ENCODE results near the gene EIF4A2.

The EIF4A2 gene

DNA sequence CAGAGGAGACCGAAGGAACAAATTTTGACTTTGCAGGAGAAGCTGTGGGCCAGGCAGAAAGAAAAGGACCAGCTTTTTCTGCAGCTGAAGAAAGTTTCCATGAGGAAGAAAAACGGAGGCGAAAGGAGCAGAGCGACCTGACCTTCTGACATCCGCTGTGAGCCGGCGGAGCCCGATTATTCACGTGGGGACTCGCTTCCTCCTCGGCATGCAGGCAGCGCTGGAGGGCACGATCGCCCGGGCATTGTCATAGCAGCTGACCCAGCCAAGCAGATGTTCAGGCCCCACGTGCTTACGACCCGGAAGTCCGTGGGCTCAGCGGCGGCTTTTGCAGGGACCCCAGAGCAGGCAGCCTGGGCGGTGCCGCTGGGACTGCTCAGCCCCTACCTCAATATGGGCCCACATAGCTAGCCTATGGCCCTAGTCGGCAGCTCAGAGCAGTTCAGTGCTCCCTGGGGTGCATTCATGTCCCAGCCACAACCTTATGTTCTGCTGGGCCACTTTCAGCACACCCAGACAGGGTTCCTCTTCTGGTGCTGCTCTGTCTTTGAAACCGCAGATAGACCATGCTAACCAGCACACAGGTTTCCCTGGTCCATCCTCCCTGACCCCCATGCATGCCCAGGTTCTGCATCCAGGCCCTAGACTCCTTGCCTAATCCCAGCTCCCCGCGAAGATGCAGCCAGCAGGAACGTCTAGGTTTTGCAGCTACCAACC lies 10.5 kb upstream of the EIF4A2 start:
- H3K9me3 ChIP-seq (ENCODE audit: insufficient read depth, low read length) = no peaks in the 10 kb centered on the region
- TF ChIP-seq SUZ12 (IDR thresholded peaks at IDR 0.05; ENCODE audit: extremely low read depth, insufficient read depth, insufficient read length) (no peak), ZNF274 (IDR thresholded peaks at IDR 0.05; ENCODE audit: low read depth, low read length) (no peak), YY1 (IDR thresholded peaks at IDR 0.05; ENCODE audit: insufficient read depth, insufficient read length) (no peak)
- H3K9ac ChIP-seq (ENCODE audit: insufficient read length, low read depth) = peak overlapping the region; percentile 47
- H3K36me3 ChIP-seq (ENCODE audit: insufficient read depth, insufficient read length, low read length) = no peaks in the 10 kb centered on the region
- H3K4me3 ChIP-seq (ENCODE audit: insufficient read length, low read depth) = no peak overlapping the region
- H3K4me1 ChIP-seq (ENCODE audit: insufficient read depth, insufficient read length) = peaks cover 9% of the 10 kb centered on the region
- no peak for DNase-seq (ENCODE audit: low read depth, low spot score)
- H3K27me3 ChIP-seq (ENCODE audit: insufficient read depth, insufficient read length) = peaks cover 5% of the 10 kb centered on the region

DNA sequence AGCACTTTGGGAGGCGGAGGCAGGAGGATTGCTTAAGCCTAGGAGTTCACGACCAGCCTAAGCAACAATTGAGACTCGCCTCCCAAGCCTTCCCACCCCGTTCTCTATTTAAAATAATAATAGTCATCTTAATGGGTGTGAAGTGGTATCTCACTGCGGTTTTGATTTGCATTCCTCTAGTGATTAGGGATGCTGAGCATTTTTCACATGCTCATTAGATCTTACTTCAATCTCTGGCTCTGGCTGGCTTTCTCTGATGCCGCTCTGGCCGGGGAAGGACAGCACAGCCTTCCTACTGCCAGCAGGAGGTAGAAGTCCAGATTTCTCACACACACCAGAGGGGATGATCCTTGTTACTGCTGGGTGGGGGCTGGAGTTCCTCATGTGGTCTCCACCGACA lies 7.4 kb upstream of the EIF4A2 start:
- Histone ChIP-seq H3K36me3 (ENCODE audit: insufficient read depth, insufficient read length, low read length) (no peaks in the 10 kb centered on the region), H3K9ac (ENCODE audit: insufficient read length, low read depth) (peak overlapping the region; percentile 59), H3K4me3 (ENCODE audit: insufficient read length, low read depth) (no peak overlapping the region), H3K27me3 (ENCODE audit: insufficient read depth, insufficient read length) (peaks cover 5% of the 10 kb centered on the region), H3K9me3 (ENCODE audit: insufficient read depth, low read length) (no peaks in the 10 kb centered on the region), H3K4me1 (ENCODE audit: insufficient read depth, insufficient read length) (peaks cover 9% of the 10 kb centered on the region)
- peak; percentile 90 for DNase-seq (ENCODE audit: low read depth, low spot score)
- no peak for TF ChIP-seq ZNF274 (IDR thresholded peaks at IDR 0.05; ENCODE audit: low read depth, low read length)
- no peak for TF ChIP-seq SUZ12 (IDR thresholded peaks at IDR 0.05; ENCODE audit: extremely low read depth, insufficient read depth, insufficient read length)

GRCh38 chr3:186779204-186779603 lies 4.2 kb upstream of the EIF4A2 start:
- H3K9ac ChIP-seq (ENCODE audit: insufficient read length, low read depth) = no peak overlapping the region
- no peak overlapping the region for H3K4me3 ChIP-seq (ENCODE audit: insufficient read length, low read depth)
- H3K4me1 ChIP-seq (ENCODE audit: insufficient read depth, insufficient read length) = no peaks in the 10 kb centered on the region
- no peak for DNase-seq (ENCODE audit: low read depth, low spot score)
- peaks cover 8% of the 10 kb centered on the region for H3K36me3 ChIP-seq (ENCODE audit: insufficient read depth, insufficient read length, low read length)
- TF ChIP-seq YY1 (IDR thresholded peaks at IDR 0.05; ENCODE audit: insufficient read depth, insufficient read length) (no peak), ZNF274 (IDR thresholded peaks at IDR 0.05; ENCODE audit: low read depth, low read length) (no peak), SUZ12 (IDR thresholded peaks at IDR 0.05; ENCODE audit: extremely low read depth, insufficient read depth, insufficient read length) (no peak)
- no peaks in the 10 kb centered on the region for H3K27me3 ChIP-seq (ENCODE audit: insufficient read depth, insufficient read length)
- no peaks in the 10 kb centered on the region for H3K9me3 ChIP-seq (ENCODE audit: insufficient read depth, low read length)

DNA sequence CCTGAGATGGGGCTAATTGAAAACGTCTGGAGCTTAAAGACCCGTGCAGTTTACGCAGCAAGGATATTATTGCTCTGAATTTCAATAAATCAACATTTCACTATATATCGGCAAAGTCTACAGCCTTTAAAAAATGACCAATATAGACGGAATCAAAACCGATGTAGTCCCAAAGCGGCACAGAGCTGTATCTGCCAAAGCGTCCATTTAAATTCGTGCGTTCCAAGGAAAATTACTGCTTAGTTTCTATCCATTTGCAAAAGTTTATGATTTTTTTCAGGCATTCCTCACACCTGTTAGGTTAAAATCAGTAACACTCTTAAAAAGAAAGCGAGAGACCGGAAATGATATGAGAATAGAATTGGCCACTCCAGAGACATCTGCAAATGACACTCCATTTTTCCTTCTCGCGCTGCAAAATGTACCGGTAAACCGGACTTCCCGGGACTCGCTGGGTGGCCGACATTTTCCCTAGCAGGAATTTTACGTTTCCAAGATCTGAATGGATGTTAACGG lies 777 bp upstream of the EIF4A2 start:
- H3K4me3 ChIP-seq (ENCODE audit: insufficient read length, low read depth) = peak overlapping the region; percentile 99
- peak overlapping the region; percentile 100 for H3K9ac ChIP-seq (ENCODE audit: insufficient read length, low read depth)
- no peaks in the 10 kb centered on the region for H3K27me3 ChIP-seq (ENCODE audit: insufficient read depth, insufficient read length)
- H3K4me1 ChIP-seq (ENCODE audit: insufficient read depth, insufficient read length) = no peaks in the 10 kb centered on the region
- TF ChIP-seq SUZ12 (IDR thresholded peaks at IDR 0.05; ENCODE audit: extremely low read depth, insufficient read depth, insufficient read length) (no peak), ZNF274 (IDR thresholded peaks at IDR 0.05; ENCODE audit: low read depth, low read length) (no peak), YY1 (IDR thresholded peaks at IDR 0.05; ENCODE audit: insufficient read depth, insufficient read length) (no peak)
- DNase-seq (ENCODE audit: low read depth, low spot score) = no peak
- H3K9me3 ChIP-seq (ENCODE audit: insufficient read depth, low read length) = no peaks in the 10 kb centered on the region
- peaks cover 42% of the 10 kb centered on the region for H3K36me3 ChIP-seq (ENCODE audit: insufficient read depth, insufficient read length, low read length)

- peak overlapping the region; percentile 100 for H3K9ac ChIP-seq (ENCODE audit: insufficient read length, low read depth)
- H3K4me1 ChIP-seq (ENCODE audit: insufficient read depth, insufficient read length) = no peaks in the 10 kb centered on the region
- peaks cover 55% of the 10 kb centered on the region for H3K36me3 ChIP-seq (ENCODE audit: insufficient read depth, insufficient read length, low read length)
- H3K27me3 ChIP-seq (ENCODE audit: insufficient read depth, insufficient read length) = no peaks in the 10 kb centered on the region
- DNase-seq (ENCODE audit: low read depth, low spot score) = no peak
- no peak for TF ChIP-seq ZNF274 (IDR thresholded peaks at IDR 0.05; ENCODE audit: low read depth, low read length)
- TF ChIP-seq SUZ12 (IDR thresholded peaks at IDR 0.05; ENCODE audit: extremely low read depth, insufficient read depth, insufficient read length) = no peak
- TF ChIP-seq YY1 (IDR thresholded peaks at IDR 0.05; ENCODE audit: insufficient read depth, insufficient read length) = no peak
- H3K9me3 ChIP-seq (ENCODE audit: insufficient read depth, low read length) = no peaks in the 10 kb centered on the region
- peak overlapping the region; percentile 99 for H3K4me3 ChIP-seq (ENCODE audit: insufficient read length, low read depth)
Observed at GRCh38 chr3:186783731-186784515, 546 bp downstream of the EIF4A2 start.

DNA sequence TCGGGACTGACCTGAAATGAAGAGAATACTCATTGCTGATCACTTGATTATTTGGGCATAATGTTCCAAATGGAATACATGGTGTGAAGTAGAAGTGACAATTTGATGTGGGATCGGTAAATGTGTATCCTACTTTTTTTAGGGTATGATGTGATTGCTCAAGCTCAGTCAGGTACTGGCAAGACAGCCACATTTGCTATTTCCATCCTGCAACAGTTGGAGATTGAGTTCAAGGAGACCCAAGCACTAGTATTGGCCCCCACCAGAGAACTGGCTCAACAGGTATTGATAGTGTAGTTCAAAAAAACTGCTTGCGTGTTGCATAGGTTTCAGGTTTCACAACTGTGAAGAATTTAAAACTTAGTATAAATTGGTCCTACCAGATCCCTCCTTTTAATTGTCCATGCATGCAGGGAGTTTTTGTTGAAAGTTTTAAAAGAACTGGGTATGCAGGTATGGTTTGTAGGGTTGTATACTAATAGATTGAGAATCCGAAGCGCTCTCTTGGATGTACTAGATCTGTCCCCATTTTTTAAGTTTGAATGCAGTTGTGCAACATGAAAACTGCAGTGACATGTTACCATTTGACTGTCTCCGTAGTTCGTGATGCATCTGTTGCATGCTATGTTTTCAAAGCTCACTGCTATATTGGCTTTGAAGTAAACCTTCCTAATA lies 1.6 kb downstream of the EIF4A2 start:
- Histone ChIP-seq H3K9me3 (ENCODE audit: insufficient read depth, low read length) (no peaks in the 10 kb centered on the region), H3K27me3 (ENCODE audit: insufficient read depth, insufficient read length) (no peaks in the 10 kb centered on the region), H3K36me3 (ENCODE audit: insufficient read depth, insufficient read length, low read length) (peaks cover 63% of the 10 kb centered on the region), H3K4me1 (ENCODE audit: insufficient read depth, insufficient read length) (no peaks in the 10 kb centered on the region), H3K4me3 (ENCODE audit: insufficient read length, low read depth) (peak overlapping the region; percentile 99), H3K9ac (ENCODE audit: insufficient read length, low read depth) (peak overlapping the region; percentile 100)
- TF ChIP-seq SUZ12 (IDR thresholded peaks at IDR 0.05; ENCODE audit: extremely low read depth, insufficient read depth, insufficient read length) (no peak), YY1 (IDR thresholded peaks at IDR 0.05; ENCODE audit: insufficient read depth, insufficient read length) (no peak), ZNF274 (IDR thresholded peaks at IDR 0.05; ENCODE audit: low read depth, low read length) (no peak)
- no peak for DNase-seq (ENCODE audit: low read depth, low spot score)

All from NT2/D1 (cell line).